Suppressor macrophage treated with lipopolysaccharide for 1 hour (primary cell): ENCODE results near the gene OSBPL2.
A peak's percentile ranks its signal among the peaks of the same experiment; 100 is the strongest.

Experiments
- DNase-seq, 3 donors: peaks; one replicate each; pipeline ENCODE4 v3.0.0-alpha.2; 2020 to 2022

Gene OSBPL2

GRCh38 chr20:62287129-62287528, 48.8 kb downstream of the OSBPL2 start:
- DNase-seq, result no peak

GRCh38 chr20:62287759-62288534, 49.6 kb downstream of the OSBPL2 start:
- no peak for DNase-seq

- no peak for DNase-seq
These were observed 50.3 kb downstream of the OSBPL2 start for GRCh38 chr20:62288535-62289105.

GRCh38 chr20:62289131-62289530, 50.8 kb downstream of the OSBPL2 start:
- no peak for DNase-seq

GRCh38 chr20:62289898-62290297, 51.6 kb downstream of the OSBPL2 start:
- no peak for DNase-seq

GRCh38 chr20:62291251-62292066, 53.1 kb downstream of the OSBPL2 start:
- DNase-seq, result no peak

GRCh38 chr20:62292108-62292507, 53.8 kb downstream of the OSBPL2 start:
- DNase-seq, result no peak

- DNase-seq, result no peak
These were observed 54.9 kb downstream of the OSBPL2 start for GRCh38 chr20:62293111-62293784.

GRCh38 chr20:62293946-62294345, 55.6 kb downstream of the OSBPL2 start:
- DNase-seq, result no peak

- no peak for DNase-seq
These were observed 56.2 kb downstream of the OSBPL2 start for GRCh38 chr20:62294516-62294915.

- no peak for DNase-seq
These were observed 58.6 kb downstream of the OSBPL2 start for GRCh38 chr20:62296724-62297448.

- DNase-seq, result no peak
These were observed 59.3 kb downstream of the OSBPL2 start for GRCh38 chr20:62297449-62298227.

- DNase-seq, result no peak
These were observed 60.4 kb downstream of the OSBPL2 start for GRCh38 chr20:62298577-62299249.

GRCh38 chr20:62299666-62300236, 61.4 kb downstream of the OSBPL2 start:
- no peak for DNase-seq

GRCh38 chr20:62300319-62300718, 62.0 kb downstream of the OSBPL2 start:
- DNase-seq, result no peak

- no peak for DNase-seq
These were observed 62.9 kb downstream of the OSBPL2 start for GRCh38 chr20:62301111-62301668.

GRCh38 chr20:62301773-62302340, 63.5 kb downstream of the OSBPL2 start:
- DNase-seq, result peak; percentile 97 to 98 (median 98)

GRCh38 chr20:62302341-62303061, 64.2 kb downstream of the OSBPL2 start, which contains the start of gene ADRM1:
ADRM1 (plus strand) TSS chr20:62302997; CDS start chr20:62303569, 572 bp downstream.
- DNase-seq, result peak; percentile 99 to 100 (median 99)

- no peak for DNase-seq
These were observed 64.7 kb downstream of the OSBPL2 start for GRCh38 chr20:62303062-62303339.
